Measurements from ENCODE around the gene EFCAB11. TPM values are rescaled to one million over a fixed set of nuclear protein-coding genes. Genes with fewer than 3 reads are reported as not detected.

The EFCAB11 gene
- total RNA-seq, 1 experiment from 2014 or later = 36.2 TPM

GRCh38 chr14:89912667-89913211 is 41.8 kb downstream of the EFCAB11 start:
- no peaks in the 10 kb centered on the region for H3K9me3 Mint-ChIP-seq (ENCODE audit: unreplicated experiment)
- no peaks in the 10 kb centered on the region for H3K27me3 ChIP-seq (replicated peaks; ENCODE audit: control insufficient read depth, insufficient read depth, low read length)
- ChIA-PET CTCF (no interaction called here), POLR2A (no interaction called here)
- H3K9me3 ChIP-seq = no peaks in the 10 kb centered on the region
- intact Hi-C loops (cut with micrococcal nuclease; ENCODE audit: unreplicated experiment) = loop anchor here (10.0 kb wide), 2 partner anchors 498 to 578 kb away; partner anchors contain the start of gene FOXN3
- no peak overlapping the region for H3K4me3 ChIP-seq (ENCODE audit: low read depth, low read length)
- peaks cover 15% of the 10 kb centered on the region for H3K4me1 Mint-ChIP-seq (ENCODE audit: low read depth, unreplicated experiment)
- no peaks in the 10 kb centered on the region for H3K36me3 ChIP-seq (ENCODE audit: control insufficient read depth, insufficient read depth, low read length)
- no TSS peak for BruUV-seq (replicated peaks)
- H3K4me1 ChIP-seq = no peaks in the 10 kb centered on the region; the same call in 1 of the 2 replicates
- H3K36me3 Mint-ChIP-seq (ENCODE audit: insufficient read depth, unreplicated experiment) = peaks cover 7% of the 10 kb centered on the region
- no peak overlapping the region for H3K27ac Mint-ChIP-seq (ENCODE audit: unreplicated experiment)
- DNase-seq = peak in 1 of 2 experiments; percentile 16
- H3K27me3 Mint-ChIP-seq (ENCODE audit: insufficient read depth, unreplicated experiment) = no peaks in the 10 kb centered on the region
- TF ChIP-seq CTCF (IDR thresholded peaks at IDR 0.05; ENCODE audit: insufficient read depth in 1 of 2, low read depth in 1 of 2, low read length in 1 of 2, severe bottlenecking in 1 of 2, unreplicated experiment in 1 of 2) = no peak
- H3K4me3 Mint-ChIP-seq (ENCODE audit: unreplicated experiment) = no peak overlapping the region

DNA sequence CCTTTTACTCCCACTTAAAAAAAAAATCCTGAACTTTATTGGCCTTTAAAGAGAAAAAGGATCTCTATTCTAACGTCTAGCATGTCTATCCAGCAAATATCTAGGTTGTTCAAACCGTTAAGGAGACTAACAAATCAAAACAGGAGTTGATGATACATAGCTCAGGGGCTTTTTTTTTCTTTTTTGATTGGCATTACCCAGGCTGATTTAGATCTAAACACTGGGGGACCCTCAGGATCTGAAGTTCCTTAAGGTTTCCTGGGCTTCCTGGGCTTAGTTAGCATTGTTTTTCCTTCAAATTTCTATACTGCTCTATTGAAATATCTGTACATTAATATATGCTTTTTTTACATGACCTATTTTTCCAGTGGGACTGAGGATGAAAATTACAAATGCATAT is 42.3 kb downstream of the EFCAB11 start:
- POLR2A ChIA-PET = no interaction called here
- H3K9me3 Mint-ChIP-seq (ENCODE audit: unreplicated experiment) = no peaks in the 10 kb centered on the region
- H3K4me1 Mint-ChIP-seq (ENCODE audit: low read depth, unreplicated experiment) = peaks cover 15% of the 10 kb centered on the region
- Histone ChIP-seq H3K4me3 (ENCODE audit: low read depth, low read length) (no peak overlapping the region), H3K4me1 (no peaks in the 10 kb centered on the region; the same call in 1 of the 2 replicates), H3K9me3 (no peaks in the 10 kb centered on the region), H3K27me3 (replicated peaks; ENCODE audit: control insufficient read depth, insufficient read depth, low read length) (no peaks in the 10 kb centered on the region), H3K36me3 (ENCODE audit: control insufficient read depth, insufficient read depth, low read length) (no peaks in the 10 kb centered on the region)
- BruUV-seq (replicated peaks) = no TSS peak
- no peaks in the 10 kb centered on the region for H3K27me3 Mint-ChIP-seq (ENCODE audit: insufficient read depth, unreplicated experiment)
- no peak overlapping the region for H3K27ac Mint-ChIP-seq (ENCODE audit: unreplicated experiment)
- no peak overlapping the region for H3K4me3 Mint-ChIP-seq (ENCODE audit: unreplicated experiment)
- peaks cover 7% of the 10 kb centered on the region for H3K36me3 Mint-ChIP-seq (ENCODE audit: insufficient read depth, unreplicated experiment)
- no peak for TF ChIP-seq CTCF (IDR thresholded peaks at IDR 0.05; ENCODE audit: insufficient read depth in 1 of 2, low read depth in 1 of 2, low read length in 1 of 2, severe bottlenecking in 1 of 2, unreplicated experiment in 1 of 2)
- CTCF ChIA-PET = no interaction called here
- no peak for DNase-seq
- intact Hi-C loops (cut with micrococcal nuclease; ENCODE audit: unreplicated experiment) = loop anchor here (10.0 kb wide), 2 partner anchors 497 to 577 kb away; partner anchors contain the start of gene FOXN3

DNA sequence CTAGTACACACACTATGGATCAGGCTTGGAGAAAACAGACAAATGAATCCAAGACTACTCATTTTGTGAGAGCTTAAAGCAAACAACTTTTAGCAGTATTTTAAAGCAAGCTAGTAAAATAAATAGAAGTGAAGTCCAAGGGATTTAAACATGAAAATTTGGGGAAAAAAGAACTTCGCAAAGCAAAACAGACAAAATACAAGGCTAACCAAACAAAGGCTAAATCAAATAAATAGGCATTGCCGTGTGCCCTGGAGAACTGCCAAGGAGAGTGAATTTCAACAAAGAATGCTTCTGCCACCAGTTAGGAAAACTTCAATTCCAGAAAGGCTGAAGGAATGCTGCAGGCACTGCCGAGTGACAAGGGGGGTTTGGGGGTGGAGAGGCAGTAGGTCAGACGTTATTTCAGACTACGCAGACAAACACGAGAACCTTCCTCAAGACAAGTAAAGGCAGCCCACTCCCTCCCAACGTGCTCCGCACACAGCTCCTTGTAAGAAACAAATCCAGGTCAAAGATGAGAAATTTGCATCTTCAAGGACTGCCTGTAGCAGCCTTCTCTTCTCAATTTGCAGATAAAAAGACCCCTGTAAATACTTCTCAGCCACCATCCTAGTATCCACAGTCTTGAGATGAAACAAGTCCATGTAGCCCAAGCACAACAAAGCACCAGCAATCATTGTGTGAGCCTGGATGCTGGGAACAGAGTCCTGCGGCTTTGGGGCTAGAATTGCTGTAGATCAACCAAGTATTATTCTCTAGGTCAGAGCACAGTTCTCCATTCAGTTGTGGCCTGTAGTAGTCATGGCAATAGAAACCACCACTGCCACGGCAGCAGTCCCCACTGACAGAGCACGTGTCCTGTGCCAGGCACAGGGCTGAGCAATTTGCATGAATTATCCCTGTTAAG is 43.3 kb downstream of the EFCAB11 start:
- H3K4me1 ChIP-seq = no peaks in the 10 kb centered on the region; the same call in 1 of the 2 replicates

More for the DNA sequence above, 43.3 kb downstream of the EFCAB11 start:
- Histone ChIP-seq H3K4me3 (ENCODE audit: low read depth, low read length) (no peak overlapping the region), H3K36me3 (ENCODE audit: control insufficient read depth, insufficient read depth, low read length) (no peaks in the 10 kb centered on the region), H3K27me3 (replicated peaks; ENCODE audit: control insufficient read depth, insufficient read depth, low read length) (no peaks in the 10 kb centered on the region), H3K9me3 (no peaks in the 10 kb centered on the region)
- ChIA-PET CTCF (interaction anchor here (1.0 kb wide), 1 partner anchor 28 kb away, joined by 3 read pairs; no protein-coding TSS in a partner anchor), POLR2A (no interaction called here)
- Mint-ChIP-seq H3K27me3 (ENCODE audit: insufficient read depth, unreplicated experiment) (no peaks in the 10 kb centered on the region), H3K4me3 (ENCODE audit: unreplicated experiment) (peak overlapping the region; percentile 47), H3K27ac (ENCODE audit: unreplicated experiment) (peak overlapping the region; percentile 13), H3K4me1 (ENCODE audit: low read depth, unreplicated experiment) (peaks cover 15% of the 10 kb centered on the region), H3K9me3 (ENCODE audit: unreplicated experiment) (no peaks in the 10 kb centered on the region), H3K36me3 (ENCODE audit: insufficient read depth, unreplicated experiment) (peaks cover 7% of the 10 kb centered on the region)
- intact Hi-C loops (cut with micrococcal nuclease; ENCODE audit: unreplicated experiment) = loop anchor here (10.0 kb wide), 2 partner anchors 496 to 576 kb away; partner anchors contain the start of gene FOXN3
- BruUV-seq (replicated peaks) = no TSS peak
- DNase-seq = peak in 1 of 2 experiments; percentile 14
- TF ChIP-seq CTCF (IDR thresholded peaks at IDR 0.05; ENCODE audit: insufficient read depth in 1 of 2, low read depth in 1 of 2, low read length in 1 of 2, severe bottlenecking in 1 of 2, unreplicated experiment in 1 of 2) = no peak
